GM19324 (cell line): Measurements from ENCODE around the gene TEX26.

Experiments
- ATAC-seq: cut with Tn5 transposase; IDR thresholded peaks from one replicate; pipeline ENCODE4 v1.9.1; 2021; ENCODE audit warnings: mild to moderate bottlenecking, moderate library complexity; ENCODE audit not compliant: unreplicated experiment, low FRiP score

Gene TEX26

GRCh38 chr13:30974350-30974749, 41.9 kb downstream of the TEX26 start:
- no peak for ATAC-seq

- no peak for ATAC-seq
Observed at GRCh38 chr13:30976025-30976424, 43.6 kb downstream of the TEX26 start.

- no peak for ATAC-seq
Observed at GRCh38 chr13:30978981-30979956, 46.8 kb downstream of the TEX26 start.

- no peak for ATAC-seq
Observed at GRCh38 chr13:30982506-30982905, 50.0 kb downstream of the TEX26 start.

- ATAC-seq, result no peak
Observed at GRCh38 chr13:30982906-30983305, 50.5 kb downstream of the TEX26 start.

GRCh38 chr13:30983431-30983830, 51.0 kb downstream of the TEX26 start:
- ATAC-seq, result no peak

DNA sequence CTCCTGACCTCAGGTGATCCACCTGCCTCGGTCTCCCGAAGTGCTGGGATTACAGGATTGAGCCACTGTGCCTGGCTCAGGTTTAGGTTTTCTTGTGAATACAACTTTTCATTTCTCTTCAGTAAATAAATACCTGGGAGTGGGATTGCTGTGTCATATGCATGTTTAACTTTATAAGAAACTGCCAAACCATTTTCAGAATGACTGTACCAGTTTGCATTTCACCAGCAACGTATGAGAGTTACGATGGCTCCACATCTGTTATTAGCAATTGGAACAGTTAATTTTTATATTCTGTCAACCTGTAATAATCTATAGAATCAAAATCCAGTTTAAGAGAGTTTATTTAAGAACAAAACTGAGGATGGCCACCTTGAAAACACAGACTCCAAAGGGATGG, 52.2 kb downstream of the TEX26 start:
- ATAC-seq, result no peak

DNA sequence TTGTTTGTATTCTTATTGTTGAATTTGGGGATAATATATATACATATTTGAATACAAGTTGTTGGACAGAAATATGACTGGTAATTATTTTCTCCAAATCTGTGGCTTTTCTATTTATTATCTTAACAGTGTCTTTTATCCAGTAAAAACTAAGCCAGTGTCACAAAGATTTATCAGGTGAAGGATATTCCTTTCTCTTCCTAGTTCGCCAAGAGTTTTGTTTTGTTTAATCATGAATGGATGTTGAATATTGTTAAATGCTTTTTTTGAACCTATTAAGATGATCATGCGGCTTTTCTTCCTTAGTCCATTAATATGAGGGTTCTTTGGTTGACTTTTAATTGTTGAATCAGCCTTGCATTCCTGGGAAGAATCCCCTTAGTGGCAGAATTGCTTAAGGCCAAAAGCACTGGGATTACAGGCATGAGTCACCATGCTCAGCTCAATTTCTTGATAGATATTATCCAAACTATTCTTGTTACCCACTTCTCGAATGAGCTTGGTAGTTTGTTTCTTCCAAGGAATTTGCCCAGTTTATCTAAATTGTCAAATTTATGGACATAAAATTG, 53.3 kb downstream of the TEX26 start:
- ATAC-seq, result no peak

DNA sequence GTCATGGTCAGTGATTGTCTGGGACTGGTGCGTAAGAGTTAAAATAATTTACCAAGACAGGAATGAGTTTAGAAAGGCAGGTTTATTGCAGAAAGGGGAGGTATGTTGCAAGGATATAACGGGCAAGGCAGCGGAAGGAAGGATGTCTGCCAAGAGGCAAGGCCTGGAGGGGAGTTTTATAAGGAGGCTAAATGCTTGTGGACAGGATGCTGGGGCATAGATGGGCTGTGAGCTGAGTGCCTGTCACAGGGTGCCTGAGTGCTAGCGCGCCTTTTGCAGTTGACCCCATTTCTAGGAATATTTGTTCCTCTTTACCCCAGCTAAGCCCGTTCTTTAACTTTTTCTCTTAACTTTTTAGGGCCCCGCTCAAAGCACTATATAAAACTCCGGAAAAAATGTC, 58.7 kb downstream of the TEX26 start:
- ATAC-seq, result no peak

DNA sequence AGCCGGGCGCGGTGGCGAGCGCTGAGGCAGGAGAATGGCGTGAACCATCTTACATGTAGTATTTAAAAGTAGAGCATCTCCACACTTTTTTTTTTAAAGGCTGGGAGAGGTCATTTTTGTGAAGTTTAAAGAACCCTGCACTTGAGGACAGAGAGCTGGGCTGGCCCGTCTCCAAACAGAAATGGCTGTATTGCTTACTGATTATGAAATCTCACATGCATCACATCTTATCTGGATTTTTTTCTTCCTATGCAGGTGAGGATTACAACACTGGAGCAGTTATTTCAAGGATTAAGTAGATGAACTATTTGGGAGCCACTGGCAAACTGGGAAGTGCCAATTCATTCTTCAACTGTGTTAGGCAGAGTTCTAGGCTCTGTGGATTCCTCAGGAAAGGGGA, 59.5 kb downstream of the TEX26 start:
- ATAC-seq, result no peak

GRCh38 chr13:30995331-30995730, 62.9 kb downstream of the TEX26 start:
- no peak for ATAC-seq

DNA sequence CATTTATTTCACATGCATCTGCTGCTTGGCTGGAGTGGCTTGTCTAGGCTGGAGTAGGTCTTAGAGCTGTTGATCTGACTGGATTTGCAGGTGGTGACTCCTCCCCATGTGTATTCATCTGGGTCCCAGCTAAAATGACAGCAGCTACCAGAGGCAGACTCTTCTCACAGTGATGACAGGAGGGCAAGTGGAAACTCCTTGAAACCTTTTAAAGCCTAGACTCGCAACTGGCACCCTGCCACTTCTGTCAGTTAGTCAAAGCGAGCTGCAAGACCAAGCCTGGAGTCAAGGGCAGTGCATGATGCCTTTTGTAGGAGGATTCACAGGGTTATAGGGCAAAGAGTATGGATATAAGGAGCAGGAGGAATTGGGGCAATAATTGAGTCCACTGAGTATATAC, 65.2 kb downstream of the TEX26 start:
- ATAC-seq, result no peak

GRCh38 chr13:30998136-30999088, 66.0 kb downstream of the TEX26 start:
- no peak for ATAC-seq

DNA sequence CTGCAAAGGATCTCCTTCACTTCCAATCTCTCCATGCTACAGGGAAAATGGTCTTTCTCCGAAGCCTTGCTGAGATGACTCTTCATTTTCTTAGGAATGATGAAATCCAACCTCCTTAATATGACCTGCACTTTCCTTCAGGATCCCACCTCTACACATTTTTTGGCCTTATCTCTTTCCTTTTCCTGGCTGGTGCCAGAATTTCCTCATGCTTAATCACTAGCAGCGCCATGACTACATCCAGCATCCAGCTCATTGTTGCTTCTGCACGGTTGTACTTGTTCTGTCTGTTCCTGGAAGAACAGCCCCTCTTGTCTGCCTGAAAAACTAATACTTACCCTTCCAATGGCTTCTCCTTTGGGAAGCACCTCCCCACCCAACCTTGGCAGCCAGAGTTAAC, 68.4 kb downstream of the TEX26 start:
- ATAC-seq, result no peak

GRCh38 chr13:31001647-31002046, 69.2 kb downstream of the TEX26 start:
- ATAC-seq, result no peak

DNA sequence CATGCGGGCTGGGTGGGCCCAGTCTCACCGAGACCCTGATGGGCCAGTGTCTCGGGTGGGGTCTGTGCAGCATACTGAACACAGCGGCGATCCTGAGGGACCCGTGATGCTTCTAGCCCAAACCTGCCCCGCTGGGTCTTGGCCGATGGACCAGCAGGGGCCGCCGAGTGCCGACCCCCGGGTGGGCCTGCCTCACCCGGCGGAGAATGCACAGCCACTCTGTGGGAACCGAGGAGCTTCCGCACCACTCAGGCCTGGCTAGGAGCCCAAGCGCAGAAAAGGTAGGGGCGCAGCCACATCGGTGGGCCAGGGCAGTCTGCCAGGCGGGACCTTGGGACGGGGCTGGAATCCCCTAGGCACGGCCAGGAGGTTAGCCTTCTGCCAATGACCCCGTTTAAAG, 72.6 kb downstream of the TEX26 start:
- ATAC-seq, result no peak

GRCh38 chr13:31007417-31007816, 75.0 kb downstream of the TEX26 start:
- ATAC-seq, result no peak

- ATAC-seq, result no peak
Observed at GRCh38 chr13:31008400-31009115, 76.1 kb downstream of the TEX26 start.

DNA sequence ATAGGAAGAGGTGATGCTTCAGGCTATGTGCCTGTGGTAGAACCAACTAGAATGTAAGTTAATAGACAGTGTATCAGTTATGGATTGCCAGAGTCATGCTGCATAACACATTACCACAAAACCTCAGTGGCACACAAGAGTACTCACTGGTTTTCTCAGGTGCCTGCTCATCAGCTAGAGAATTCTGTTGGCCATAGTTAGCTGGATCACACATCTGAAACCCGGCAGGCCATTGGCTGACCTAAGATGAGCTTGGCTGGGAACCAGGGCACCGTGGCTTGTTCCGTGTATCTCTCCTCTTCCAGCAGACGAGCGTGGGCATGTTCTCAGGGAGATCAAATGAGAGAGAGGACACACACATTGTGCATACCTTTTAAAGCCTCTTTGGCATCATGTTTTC, 76.7 kb downstream of the TEX26 start:
- ATAC-seq, result no peak

DNA sequence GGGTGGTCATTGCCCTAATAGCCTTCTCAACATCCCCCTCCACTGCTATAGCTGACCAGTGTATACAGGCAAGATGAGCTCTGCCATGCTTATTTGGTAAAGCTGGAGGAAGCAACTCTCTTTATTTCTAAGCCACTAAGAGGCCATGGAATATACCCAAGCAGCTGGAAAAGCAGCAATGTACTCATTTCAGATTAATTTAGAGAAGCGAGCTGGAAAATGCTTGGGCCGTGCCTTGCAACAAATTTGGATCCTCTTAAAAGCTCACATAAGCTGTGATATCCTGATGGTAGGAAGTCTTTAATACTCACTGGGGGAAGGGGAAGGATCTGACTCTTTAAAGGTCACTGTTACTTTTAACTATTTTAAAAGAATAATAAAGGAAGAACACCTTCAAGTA, 77.8 kb downstream of the TEX26 start:
- ATAC-seq, result no peak
